Gastrocnemius medialis (tissue), 4 donors: ENCODE results near the gene DCP1B. TPM values are rescaled to one million over a fixed set of nuclear protein-coding genes. Genes with fewer than 3 reads are reported as not detected.

ENCODE experiments used
- ATAC-seq, 2 donors: fragments of 150-250 bp; one replicate each; pipeline ENCODE4 v1.9.1; 2016
- DNase-seq, 2 donors: peaks; one replicate each; pipeline ENCODE4 v3.0.0-alpha.2; 2019
- H3K27ac ChIP-seq, 4 donors: fragments of 200-600 bp; sonication (generic); 1 replicate in 1 of 4; 2 replicates in 3 of 4; pipeline ENCODE4 v1.5.1; 2016 to 2018; ENCODE audit warnings: mild to moderate bottlenecking in 2 of 4, moderate library complexity in 1 of 4
- H3K27me3 ChIP-seq, 3 donors: fragments of 200-600 bp; sonication (generic) in 2 of 3; 1 replicate in 1 of 3; 2 replicates in 2 of 3; pipeline versions ENCODE4 v1.5.1 to v1.6.0; 2016 to 2019; ENCODE audit warnings: mild to moderate bottlenecking in 1 of 3, moderate library complexity in 1 of 3
- H3K36me3 ChIP-seq, 2 donors: fragments of 200-600 bp; sonication (generic) in 1 of 2; one replicate each; pipeline ENCODE4 v1.5.1; 2017 to 2018
- H3K4me1 ChIP-seq, 2 donors: fragments of 200-600 bp; sonication (generic) in 1 of 2; one replicate each; pipeline ENCODE4 v1.5.1; 2016 to 2017; ENCODE audit warnings: mild to moderate bottlenecking in 2 of 2
- H3K4me3 ChIP-seq, 4 donors: fragments of 200-600 bp; sonication (generic) in 3 of 4; 1 replicate in 1 of 4; 2 replicates in 3 of 4; pipeline ENCODE4 v1.5.1; 2016 to 2019; ENCODE audit warnings: mild to moderate bottlenecking in 2 of 4
- H3K9me3 ChIP-seq, 3 donors: fragments of 200-600 bp; sonication (generic) in 2 of 3; 1 replicate in 1 of 3; 2 replicates in 2 of 3; pipeline ENCODE4 v1.5.1; 2016 to 2019
- CTCF ChIP-seq, 5 experiments: fragments of 450-650 bp in 3 of 5; fragments of 200-600 bp in 2 of 5; sonication (generic) in 2 of 5; IDR thresholded peaks in 4 of 5; conservative IDR thresholded peaks in 1 of 5; 1 replicate in 4 of 5; 2 replicates in 1 of 5; pipeline ENCODE4 v1.5.1; 2016 to 2019; ENCODE audit warnings: antibody characterized with exemption in 5 of 5, mild to moderate bottlenecking in 3 of 5, moderate library complexity in 3 of 5
- POLR2A ChIP-seq, 2 donors: fragments of 450-650 bp; IDR thresholded peaks; one replicate each; pipeline ENCODE4 v1.6.1; 2017; ENCODE audit warnings: antibody characterized with exemption in 2 of 2, mild to moderate bottlenecking in 2 of 2, moderate library complexity in 2 of 2
- in situ Hi-C, 4 donors: fragments of 200-750 bp; cut with MboI; loops; one replicate each; pipeline versions ENCODE4 v1.15.0 to v1.8.0; 2017; ENCODE audit warnings: low sequenced_read_pairs in 4 of 4
- intact Hi-C: fragments of 100-400 bp; cut with DNase I; formaldehyde crosslinking; loops from one replicate; pipeline ENCODE4 v1.15.1; 2023; ENCODE audit warnings: low total_unique reads
- total RNA-seq, 4 donors: library from RNA; depleted of rRNA; stranded (reverse); fragments of >200 nt; gene quantifications; one replicate each; pipeline versions ENCODE4 v1.1.0 to v1.2.3, GENCODE V29; 2016

The DCP1B gene
- total RNA-seq, 4 donors from 2014 or later: 11.5 to 13.5 (median 12.4) TPM

DNA sequence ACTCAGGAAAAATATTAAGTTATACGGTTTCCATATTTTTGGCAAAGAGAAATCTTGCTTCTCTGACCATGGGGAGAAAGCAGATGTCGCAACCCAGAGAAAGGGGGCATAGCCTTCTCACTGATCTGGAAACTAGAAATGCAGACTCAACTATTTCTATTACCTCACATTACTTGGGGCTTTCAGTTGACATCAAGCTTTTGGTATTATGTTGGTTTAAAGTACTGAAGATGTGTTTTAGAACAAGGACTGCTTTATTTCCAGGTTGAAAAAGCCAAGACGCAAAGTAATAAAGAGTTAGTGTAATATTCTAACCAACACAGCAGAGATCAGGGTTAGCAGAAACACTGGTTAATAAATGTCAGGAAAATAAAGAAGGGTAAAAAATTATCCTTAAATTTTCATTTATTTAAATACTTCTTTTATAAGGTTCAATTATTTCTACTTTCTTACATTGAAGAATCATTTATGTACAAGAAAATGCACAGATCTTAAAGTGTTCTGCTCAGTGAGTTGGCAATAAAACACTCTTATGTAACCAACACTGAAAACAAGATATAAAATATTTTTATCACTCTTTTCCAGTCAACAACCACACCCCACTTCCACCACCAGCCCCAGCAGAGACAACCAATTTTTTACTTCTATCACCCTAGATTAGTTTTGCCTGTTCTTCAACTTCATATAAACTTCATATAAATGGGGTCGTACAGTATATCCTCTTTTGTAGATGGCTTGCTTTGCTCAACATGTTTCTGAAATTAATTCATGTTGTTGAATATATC lies 26.0 kb downstream of the DCP1B start:
- intact Hi-C loops: no loop called here

GRCh38 chr12:1977588-1977987 lies 26.7 kb downstream of the DCP1B start:
- H3K36me3 ChIP-seq: no peaks in the 10 kb centered on the region
- H3K4me3 ChIP-seq: no peak overlapping the region
- DNase-seq: no peak
- TF ChIP-seq POLR2A (IDR thresholded peaks at IDR 0.05) (no peak), CTCF (IDR thresholded peaks at IDR 0.05 in 4 of 5, conservative IDR thresholded peaks at IDR 0.05 in 1 of 5) (no peak)
- no peaks in the 10 kb centered on the region for H3K9me3 ChIP-seq
- no peak overlapping the region for H3K27ac ChIP-seq
- no peak for ATAC-seq
- intact Hi-C loops: no loop called here
- in situ Hi-C loops: no loop called here
- H3K4me1 ChIP-seq: peaks cover 13 to 17% of the 10 kb centered on the region in 2 donors
- H3K27me3 ChIP-seq: no peaks in the 10 kb centered on the region

More for the DNA sequence above, 26.0 kb downstream of the DCP1B start:
- H3K36me3 ChIP-seq: no peaks in the 10 kb centered on the region
- H3K27me3 ChIP-seq: no peaks in the 10 kb centered on the region
- DNase-seq (peak in 1 of 2 donors; percentile 16), ATAC-seq (no peak)
- H3K27ac ChIP-seq: no peak overlapping the region
- H3K9me3 ChIP-seq: no peaks in the 10 kb centered on the region
- peaks cover 13 to 17% of the 10 kb centered on the region in 2 donors for H3K4me1 ChIP-seq
- H3K4me3 ChIP-seq: no peak overlapping the region
- no peak for TF ChIP-seq CTCF (IDR thresholded peaks at IDR 0.05 in 4 of 5, conservative IDR thresholded peaks at IDR 0.05 in 1 of 5)
- no peak for TF ChIP-seq POLR2A (IDR thresholded peaks at IDR 0.05)
- in situ Hi-C loops: no loop called here

DNA sequence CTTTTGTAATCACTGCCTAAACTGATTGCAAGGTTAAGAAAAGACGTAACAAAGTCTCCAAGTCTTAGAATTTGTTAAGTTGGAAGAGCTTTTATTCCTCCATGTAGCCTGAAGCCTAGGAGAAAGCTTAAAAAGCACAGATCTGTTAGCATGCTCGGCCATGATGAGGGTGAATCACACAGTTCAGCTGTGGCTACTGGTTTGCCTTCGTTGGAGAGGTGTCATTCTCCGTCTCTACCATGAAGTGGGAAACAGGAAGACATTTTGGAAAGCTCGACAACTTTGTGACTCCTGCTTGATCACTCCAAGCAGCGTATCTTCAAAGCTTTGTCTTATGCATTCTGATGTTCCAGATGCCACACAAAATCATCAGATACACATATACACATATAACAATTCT lies 27.1 kb downstream of the DCP1B start:
- in situ Hi-C loops (no loop called here), intact Hi-C loops (no loop called here)
- Histone ChIP-seq H3K9me3 (no peaks in the 10 kb centered on the region), H3K27ac (no peak overlapping the region), H3K36me3 (no peaks in the 10 kb centered on the region), H3K4me1 (peaks cover 13 to 17% of the 10 kb centered on the region in 2 donors), H3K27me3 (no peaks in the 10 kb centered on the region), H3K4me3 (no peak overlapping the region)
- no peak for DNase-seq
- ATAC-seq: no peak
- TF ChIP-seq POLR2A (IDR thresholded peaks at IDR 0.05) (no peak), CTCF (IDR thresholded peaks at IDR 0.05 in 4 of 5, conservative IDR thresholded peaks at IDR 0.05 in 1 of 5) (no peak)

GRCh38 chr12:1974812-1975211 lies 29.4 kb downstream of the DCP1B start:
- intact Hi-C loops: no loop called here
- Histone ChIP-seq H3K4me3 (no peak overlapping the region), H3K27ac (no peak overlapping the region), H3K9me3 (no peaks in the 10 kb centered on the region), H3K36me3 (no peaks in the 10 kb centered on the region), H3K27me3 (no peaks in the 10 kb centered on the region), H3K4me1 (peaks cover 13 to 17% of the 10 kb centered on the region in 2 donors)
- in situ Hi-C loops: no loop called here
- no peak for TF ChIP-seq CTCF (IDR thresholded peaks at IDR 0.05 in 4 of 5, conservative IDR thresholded peaks at IDR 0.05 in 1 of 5)
- no peak for TF ChIP-seq POLR2A (IDR thresholded peaks at IDR 0.05)
- DNase-seq: no peak
- no peak for ATAC-seq
